ENCODE results near the gene POP7.

DNA sequence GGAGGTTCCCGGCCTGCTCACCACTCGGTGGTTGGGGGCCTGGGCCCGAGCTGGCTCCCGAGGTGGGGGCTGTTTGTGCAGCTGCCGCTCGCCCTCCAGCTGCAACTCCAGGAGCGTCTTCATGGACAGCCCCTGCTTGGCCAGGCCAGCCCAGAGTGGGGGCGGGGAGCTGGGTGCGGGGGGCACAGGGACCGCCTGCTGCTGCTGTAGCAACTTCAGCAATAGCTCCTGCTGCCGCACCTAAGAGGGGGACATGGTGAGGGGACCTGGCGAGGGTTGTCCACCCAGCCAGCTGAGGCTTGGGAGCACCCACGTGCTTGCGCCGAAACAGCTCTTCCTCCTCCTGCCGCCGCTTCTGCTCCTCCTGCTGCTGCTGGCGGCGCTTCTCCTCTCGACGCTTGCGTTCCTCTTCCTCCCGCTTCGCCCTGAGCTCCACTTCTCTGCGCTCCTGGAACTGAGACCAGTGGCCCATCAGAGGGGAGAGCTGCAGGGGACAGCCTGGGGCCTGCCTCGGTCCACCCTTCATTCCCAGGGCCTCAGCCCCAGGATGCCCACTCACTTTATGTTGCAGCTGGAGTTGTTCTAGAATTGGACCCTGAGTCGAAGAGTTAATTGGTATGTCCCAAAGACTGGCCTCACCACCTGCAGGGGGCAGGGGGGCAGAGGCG is 22.8 kb upstream of the POP7 start:
- TF ChIP-seq CTCF (IDR thresholded peaks at IDR 0.05): no peak
- TF ChIP-seq POLR2A (IDR thresholded peaks at IDR 0.05): no peak

All from Peyer's patch (tissue), 4 donors.